ENCODE measurements around the gene PNPO. TPM values are rescaled to one million over a fixed set of nuclear protein-coding genes. Genes with fewer than 3 reads are reported as not detected.

Gene PNPO
- total and polyA plus RNA-seq, 2 of the 13 experiments (the other 11 are each of a cell fraction or from before 2014, with no cell fraction given): 47.9 to 63.3 TPM

DNA sequence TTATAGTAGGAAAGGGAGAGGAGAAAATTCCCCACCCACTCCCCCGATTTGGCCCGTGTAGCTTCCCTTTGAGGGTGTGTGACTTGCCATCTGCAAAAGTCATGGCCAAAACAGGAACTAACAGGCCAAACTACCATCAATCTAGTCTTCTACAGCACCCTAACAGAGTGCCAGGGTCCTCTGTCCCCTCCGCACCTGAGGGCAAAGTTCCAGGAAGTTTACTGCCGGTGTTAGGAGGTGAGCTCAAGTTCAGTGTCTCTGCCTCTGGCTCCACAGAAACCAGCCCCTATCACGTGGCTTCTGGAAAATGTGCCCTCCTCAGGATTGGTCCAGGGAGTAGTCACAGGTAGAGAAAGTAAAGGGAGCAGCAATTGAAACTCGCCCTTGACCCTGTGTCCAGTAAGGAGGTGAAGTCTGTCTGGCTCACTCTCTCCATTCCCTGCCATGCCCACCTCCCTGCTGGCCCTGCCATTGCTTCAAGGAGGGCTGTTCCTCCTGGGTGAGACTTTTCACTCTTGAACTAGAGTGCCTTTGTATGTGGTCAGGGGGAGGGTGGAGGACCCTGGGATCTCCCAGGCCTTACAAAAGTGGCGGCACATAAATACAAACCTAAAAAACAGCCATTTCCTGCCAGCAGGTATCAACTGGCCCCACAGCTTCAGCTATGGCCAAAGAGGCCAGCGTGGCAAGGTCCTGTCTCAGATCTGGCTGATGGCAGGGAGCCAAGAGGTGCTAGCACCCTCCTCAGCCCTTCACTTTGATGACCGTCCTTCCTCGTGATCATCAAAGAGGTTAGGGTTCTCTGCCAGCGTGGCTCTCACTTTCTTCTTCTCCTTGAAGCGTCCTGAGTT, 11.0 kb downstream of the PNPO start (continued):
- TF ChIP-seq ZNF770 (CRISPR knock-in tag; IDR thresholded peaks at IDR 0.05): no peak
- no peak for TF ChIP-seq RARG (CRISPR knock-in tag; IDR thresholded peaks at IDR 0.05; ENCODE audit: low read depth)
- TF ChIP-seq RXRB (CRISPR knock-in tag; IDR thresholded peaks at IDR 0.05; ENCODE audit: borderline replicate concordance): peak; percentile 94
- TF ChIP-seq MAFG (CRISPR knock-in tag; IDR thresholded peaks at IDR 0.05): no peak
- TF ChIP-seq FOXA1 (IDR thresholded peaks at IDR 0.05): no peak
- no peak for TF ChIP-seq FOXA1 (CRISPR knock-in tag; IDR thresholded peaks at IDR 0.05)
- TF ChIP-seq SMAD9 (CRISPR knock-in tag; IDR thresholded peaks at IDR 0.05): no peak
- TF ChIP-seq, protein P1, sequence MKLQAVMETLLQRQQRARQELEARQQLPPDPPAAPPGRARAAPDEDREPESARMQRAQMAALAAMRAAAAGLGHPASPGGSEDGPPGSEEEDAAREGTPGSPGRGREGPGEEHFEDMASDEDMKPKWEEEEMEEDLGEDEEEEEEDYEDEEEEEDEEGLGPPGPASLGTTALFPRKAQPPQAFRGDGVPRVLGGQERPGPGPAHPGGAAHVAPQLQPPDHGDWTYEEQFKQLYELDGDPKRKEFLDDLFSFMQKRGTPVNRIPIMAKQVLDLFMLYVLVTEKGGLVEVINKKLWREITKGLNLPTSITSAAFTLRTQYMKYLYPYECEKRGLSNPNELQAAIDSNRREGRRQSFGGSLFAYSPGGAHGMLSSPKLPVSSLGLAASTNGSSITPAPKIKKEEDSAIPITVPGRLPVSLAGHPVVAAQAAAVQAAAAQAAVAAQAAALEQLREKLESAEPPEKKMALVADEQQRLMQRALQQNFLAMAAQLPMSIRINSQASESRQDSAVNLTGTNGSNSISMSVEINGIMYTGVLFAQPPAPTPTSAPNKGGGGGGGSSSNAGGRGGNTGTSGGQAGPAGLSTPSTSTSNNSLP (IDR thresholded peaks at IDR 0.05; ENCODE audit: low read depth, low read length): no peak
- TF ChIP-seq ZBTB26 (CRISPR knock-in tag; IDR thresholded peaks at IDR 0.05; ENCODE audit: borderline replicate concordance): peak; percentile 39; the same call in 1 of the 2 replicates
- TF ChIP-seq ZNF737 (CRISPR knock-in tag; IDR thresholded peaks at IDR 0.05; ENCODE audit: borderline replicate concordance): no peak
- TF ChIP-seq ETV6 (CRISPR knock-in tag; conservative IDR thresholded peaks at IDR 0.05): no peak
- TF ChIP-seq, protein P2, sequence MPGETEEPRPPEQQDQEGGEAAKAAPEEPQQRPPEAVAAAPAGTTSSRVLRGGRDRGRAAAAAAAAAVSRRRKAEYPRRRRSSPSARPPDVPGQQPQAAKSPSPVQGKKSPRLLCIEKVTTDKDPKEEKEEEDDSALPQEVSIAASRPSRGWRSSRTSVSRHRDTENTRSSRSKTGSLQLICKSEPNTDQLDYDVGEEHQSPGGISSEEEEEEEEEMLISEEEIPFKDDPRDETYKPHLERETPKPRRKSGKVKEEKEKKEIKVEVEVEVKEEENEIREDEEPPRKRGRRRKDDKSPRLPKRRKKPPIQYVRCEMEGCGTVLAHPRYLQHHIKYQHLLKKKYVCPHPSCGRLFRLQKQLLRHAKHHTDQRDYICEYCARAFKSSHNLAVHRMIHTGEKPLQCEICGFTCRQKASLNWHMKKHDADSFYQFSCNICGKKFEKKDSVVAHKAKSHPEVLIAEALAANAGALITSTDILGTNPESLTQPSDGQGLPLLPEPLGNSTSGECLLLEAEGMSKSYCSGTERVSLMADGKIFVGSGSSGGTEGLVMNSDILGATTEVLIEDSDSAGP (CRISPR knock-in tag; IDR thresholded peaks at IDR 0.05; ENCODE audit: borderline replicate concordance): peak; percentile 28; the same call in 1 of the 2 replicates
- TF ChIP-seq ZNF891 (CRISPR knock-in tag; IDR thresholded peaks at IDR 0.05): no peak
- TF ChIP-seq RCOR2 (CRISPR knock-in tag; IDR thresholded peaks at IDR 0.05): peak; percentile 79; the same call in 1 of the 2 replicates
- peak; percentile 77; the same call in 1 of the 2 replicates for TF ChIP-seq ZMAT3 (CRISPR knock-in tag; conservative IDR thresholded peaks at IDR 0.05)
- TF ChIP-seq CAMTA2 (CRISPR knock-in tag; IDR thresholded peaks at IDR 0.05; ENCODE audit: borderline replicate concordance): no peak
